ENCODE results near the gene ZC3H7B. TPM values are rescaled to one million over a fixed set of nuclear protein-coding genes. Genes with fewer than 3 reads are reported as not detected.

ZC3H7B gene
- total RNA-seq, 1 donor = 53.6 TPM

DNA sequence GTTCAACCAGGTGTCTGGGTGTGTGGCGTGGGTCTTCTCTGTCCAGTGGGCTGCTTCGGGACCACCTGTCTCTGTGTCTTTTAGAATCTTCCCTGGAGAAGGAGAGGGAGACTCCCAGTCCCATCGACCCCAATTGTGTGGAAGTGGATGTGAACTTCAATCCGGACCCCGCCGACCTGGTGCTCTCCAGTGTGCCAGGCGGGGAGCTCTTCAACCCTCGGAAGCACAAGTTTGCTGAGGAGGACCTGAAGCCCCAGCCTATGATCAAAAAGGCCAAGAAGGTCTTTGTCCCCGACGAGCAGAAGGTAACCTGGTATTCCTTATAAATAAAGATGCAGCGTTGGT lies 92.7 kb downstream of the ZC3H7B start:
- H3K27ac ChIP-seq (ENCODE audit: low read depth, low read length) = no peak overlapping the region
- H3K27me3 ChIP-seq (ENCODE audit: insufficient read depth, low read length) = no peaks in the 10 kb centered on the region
- peaks cover 7% of the 10 kb centered on the region for H3K4me1 ChIP-seq (ENCODE audit: insufficient read depth, low read length)
- DNase-seq (ENCODE audit: insufficient read length, low spot score, missing footprints) = peak; percentile 52
- H3K9me3 ChIP-seq (ENCODE audit: low read depth, low read length) = no peaks in the 10 kb centered on the region
- H4K20me1 ChIP-seq (ENCODE audit: insufficient read depth, low read length) = no peaks in the 10 kb centered on the region
- H3K79me2 ChIP-seq (ENCODE audit: insufficient read depth, low read length) = no peaks in the 10 kb centered on the region
- no peak overlapping the region for H2AFZ ChIP-seq (ENCODE audit: low read length)
- H3K36me3 ChIP-seq (ENCODE audit: insufficient read depth, low read length) = peaks cover 22% of the 10 kb centered on the region
- TF ChIP-seq, protein P1, sequence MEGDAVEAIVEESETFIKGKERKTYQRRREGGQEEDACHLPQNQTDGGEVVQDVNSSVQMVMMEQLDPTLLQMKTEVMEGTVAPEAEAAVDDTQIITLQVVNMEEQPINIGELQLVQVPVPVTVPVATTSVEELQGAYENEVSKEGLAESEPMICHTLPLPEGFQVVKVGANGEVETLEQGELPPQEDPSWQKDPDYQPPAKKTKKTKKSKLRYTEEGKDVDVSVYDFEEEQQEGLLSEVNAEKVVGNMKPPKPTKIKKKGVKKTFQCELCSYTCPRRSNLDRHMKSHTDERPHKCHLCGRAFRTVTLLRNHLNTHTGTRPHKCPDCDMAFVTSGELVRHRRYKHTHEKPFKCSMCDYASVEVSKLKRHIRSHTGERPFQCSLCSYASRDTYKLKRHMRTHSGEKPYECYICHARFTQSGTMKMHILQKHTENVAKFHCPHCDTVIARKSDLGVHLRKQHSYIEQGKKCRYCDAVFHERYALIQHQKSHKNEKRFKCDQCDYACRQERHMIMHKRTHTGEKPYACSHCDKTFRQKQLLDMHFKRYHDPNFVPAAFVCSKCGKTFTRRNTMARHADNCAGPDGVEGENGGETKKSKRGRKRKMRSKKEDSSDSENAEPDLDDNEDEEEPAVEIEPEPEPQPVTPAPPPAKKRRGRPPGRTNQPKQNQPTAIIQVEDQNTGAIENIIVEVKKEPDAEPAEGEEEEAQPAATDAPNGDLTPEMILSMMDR (IDR thresholded peaks at IDR 0.05; ENCODE audit: extremely low read depth, low read depth, low read length) = no peak
- H3K4me3 ChIP-seq (ENCODE audit: insufficient read depth, low read length) = no peak overlapping the region
- peak overlapping the region; percentile 16 for H3K4me2 ChIP-seq (ENCODE audit: insufficient read depth, low read length)

DNA sequence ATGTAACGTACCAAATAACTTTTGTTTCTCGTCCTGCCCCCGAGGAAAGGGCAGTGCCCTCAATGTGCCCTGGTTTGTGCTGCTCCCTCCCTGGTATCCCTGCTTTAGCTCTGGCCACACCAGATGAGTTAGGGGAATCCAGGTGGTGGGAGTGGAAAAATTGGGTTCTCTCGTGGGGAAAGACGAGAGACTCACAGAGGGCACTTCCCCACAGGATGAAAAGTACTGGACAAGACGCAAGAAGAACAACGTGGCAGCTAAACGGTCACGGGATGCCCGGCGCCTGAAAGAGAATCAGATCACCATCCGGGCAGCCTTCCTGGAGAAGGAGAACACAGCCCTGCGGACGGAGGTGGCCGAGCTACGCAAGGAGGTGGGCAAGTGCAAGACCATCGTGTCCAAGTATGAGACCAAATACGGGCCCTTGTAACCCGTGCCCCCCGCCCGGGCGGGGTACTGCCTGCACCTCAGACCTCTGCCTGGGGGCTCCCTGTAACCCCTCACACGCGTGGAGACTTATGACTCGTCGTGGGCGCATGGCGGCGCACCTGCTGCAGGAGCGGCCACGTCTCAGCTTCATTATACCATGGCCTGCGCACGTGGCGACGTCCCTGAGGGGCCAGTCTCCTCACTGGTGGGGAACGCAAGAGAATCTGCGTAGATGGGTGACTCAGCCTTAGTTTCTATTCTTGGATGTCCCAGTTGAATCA lies 94.4 kb downstream of the ZC3H7B start:
- Histone ChIP-seq H3K27me3 (ENCODE audit: insufficient read depth, low read length) (no peaks in the 10 kb centered on the region), H3K4me2 (ENCODE audit: insufficient read depth, low read length) (no peak overlapping the region), H3K79me2 (ENCODE audit: insufficient read depth, low read length) (no peaks in the 10 kb centered on the region), H3K9me3 (ENCODE audit: low read depth, low read length) (no peaks in the 10 kb centered on the region), H3K4me3 (ENCODE audit: insufficient read depth, low read length) (no peak overlapping the region), H3K4me1 (ENCODE audit: insufficient read depth, low read length) (peaks cover 7% of the 10 kb centered on the region), H3K27ac (ENCODE audit: low read depth, low read length) (no peak overlapping the region), H4K20me1 (ENCODE audit: insufficient read depth, low read length) (no peaks in the 10 kb centered on the region), H3K36me3 (ENCODE audit: insufficient read depth, low read length) (peaks cover 20% of the 10 kb centered on the region), H2AFZ (ENCODE audit: low read length) (no peak overlapping the region)
- DNase-seq (ENCODE audit: insufficient read length, low spot score, missing footprints) = peak; percentile 52
- TF ChIP-seq, protein P1 (IDR thresholded peaks at IDR 0.05; ENCODE audit: extremely low read depth, low read depth, low read length) = no peak

DNA sequence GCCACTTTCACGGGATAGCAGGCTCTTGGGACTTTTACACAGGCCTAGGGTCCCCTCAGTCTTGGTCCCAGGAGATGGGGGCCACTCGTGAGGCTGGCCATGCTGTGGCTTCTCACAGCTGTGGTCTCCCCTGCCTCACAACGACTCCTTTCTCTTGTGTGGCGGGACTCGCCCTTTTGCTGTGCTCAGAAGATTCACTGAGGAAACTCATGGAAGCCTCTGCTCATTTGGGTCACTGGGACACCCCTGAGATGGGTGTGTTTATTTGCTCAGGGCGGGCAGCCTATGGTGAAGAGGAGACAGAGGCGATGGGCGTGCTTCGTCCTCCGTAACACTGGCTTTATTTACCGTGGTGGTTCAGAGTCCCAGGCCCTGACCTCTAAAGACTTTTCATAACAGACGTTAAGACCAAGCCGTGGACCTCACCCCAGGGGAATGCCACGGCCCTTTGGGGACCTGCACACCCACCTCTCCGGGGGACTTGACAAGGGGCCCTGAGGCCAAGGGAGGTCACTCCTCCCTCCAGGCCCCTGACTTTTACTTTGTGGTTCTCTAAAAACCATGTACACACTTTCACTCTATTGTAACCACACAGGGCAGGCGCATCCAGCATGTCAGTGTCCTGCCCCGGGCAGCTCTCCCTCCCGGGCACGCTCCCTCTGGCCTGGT lies 96.0 kb downstream of the ZC3H7B start:
- Histone ChIP-seq H3K27me3 (ENCODE audit: insufficient read depth, low read length) (no peaks in the 10 kb centered on the region), H3K4me1 (ENCODE audit: insufficient read depth, low read length) (peaks cover 13% of the 10 kb centered on the region), H3K79me2 (ENCODE audit: insufficient read depth, low read length) (no peaks in the 10 kb centered on the region), H3K36me3 (ENCODE audit: insufficient read depth, low read length) (peaks cover 16% of the 10 kb centered on the region), H3K9me3 (ENCODE audit: low read depth, low read length) (no peaks in the 10 kb centered on the region), H3K4me3 (ENCODE audit: insufficient read depth, low read length) (no peak overlapping the region), H3K27ac (ENCODE audit: low read depth, low read length) (no peak overlapping the region), H3K4me2 (ENCODE audit: insufficient read depth, low read length) (no peak overlapping the region), H2AFZ (ENCODE audit: low read length) (no peak overlapping the region), H4K20me1 (ENCODE audit: insufficient read depth, low read length) (no peaks in the 10 kb centered on the region)
- peak; percentile 42 for DNase-seq (ENCODE audit: insufficient read length, low spot score, missing footprints)
- TF ChIP-seq, protein P1 (IDR thresholded peaks at IDR 0.05; ENCODE audit: extremely low read depth, low read depth, low read length) = no peak

DNA sequence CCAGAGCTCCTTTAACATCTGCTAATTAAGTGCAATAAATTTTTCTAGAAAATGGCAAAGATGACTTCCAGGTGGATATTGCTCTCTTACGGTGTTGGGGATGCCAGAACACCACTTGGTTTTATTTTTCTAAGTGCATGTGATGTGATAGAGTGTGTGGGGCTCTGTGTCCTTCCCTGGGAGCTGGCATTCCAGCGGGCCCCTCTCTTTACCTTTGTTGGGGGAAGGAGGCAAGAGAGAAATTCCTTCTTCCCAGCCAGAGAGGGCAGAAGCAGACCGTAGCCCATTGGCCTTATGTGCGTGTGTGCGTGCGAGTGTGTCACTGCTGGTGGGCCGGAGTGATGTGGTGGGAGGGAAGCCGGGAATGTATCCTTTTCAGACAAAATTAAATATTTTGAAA lies 97.6 kb downstream of the ZC3H7B start:
- DNase-seq (ENCODE audit: insufficient read length, low spot score, missing footprints) = peak; percentile 66
- Histone ChIP-seq H3K4me1 (ENCODE audit: insufficient read depth, low read length) (peaks cover 14% of the 10 kb centered on the region), H3K27ac (ENCODE audit: low read depth, low read length) (no peak overlapping the region), H2AFZ (ENCODE audit: low read length) (no peak overlapping the region), H3K27me3 (ENCODE audit: insufficient read depth, low read length) (no peaks in the 10 kb centered on the region), H3K9me3 (ENCODE audit: low read depth, low read length) (no peaks in the 10 kb centered on the region), H4K20me1 (ENCODE audit: insufficient read depth, low read length) (no peaks in the 10 kb centered on the region), H3K79me2 (ENCODE audit: insufficient read depth, low read length) (no peaks in the 10 kb centered on the region), H3K4me3 (ENCODE audit: insufficient read depth, low read length) (no peak overlapping the region), H3K36me3 (ENCODE audit: insufficient read depth, low read length) (peaks cover 16% of the 10 kb centered on the region), H3K4me2 (ENCODE audit: insufficient read depth, low read length) (no peak overlapping the region)
- TF ChIP-seq, protein P1 (IDR thresholded peaks at IDR 0.05; ENCODE audit: extremely low read depth, low read depth, low read length) = no peak
